ENCODE measurements around the gene NPBWR2.

GRCh38 chr20:64079273-64080012 is 27.9 kb downstream of the NPBWR2 start, which contains the start of gene RGS19:
- TF ChIP-seq CTCF (IDR thresholded peaks at IDR 0.05; ENCODE audit: extremely low read depth in 1 of 2, insufficient read depth in 1 of 2, low read depth in 1 of 2, low read length in 2 of 2) (no peak), EZH2 (IDR thresholded peaks at IDR 0.05; ENCODE audit: borderline replicate concordance, low read depth, low read length, severe bottlenecking) (no peak), POLR2AphosphoS5 (IDR thresholded peaks at IDR 0.05; ENCODE audit: insufficient read depth, low read depth, low read length) (no peak), FOS (IDR thresholded peaks at IDR 0.05; ENCODE audit: borderline replicate concordance, insufficient read depth, low read length) (no peak)
